GM12878 (cell line): ENCODE measurements around the gene TIFAB.

Experiments
- CBFB ChIP-seq: IDR thresholded peaks from 2 replicates; pipeline ENCODE4 v1.6.1; 2016; ENCODE audit warnings: antibody characterized with exemption, low read depth
- CTCF ChIP-seq, 3 experiments: IDR thresholded peaks in 2 of 3; conservative IDR thresholded peaks in 1 of 3; 2 replicates each; pipeline ENCODE4 v1.5.1; 2011; ENCODE audit warnings: low read depth in 3 of 3, low read length in 3 of 3, mild to moderate bottlenecking in 3 of 3, control low read depth in 2 of 3, moderate library complexity in 2 of 3, inconsistent platforms in 1 of 3, mixed read lengths in 1 of 3; ENCODE audit not compliant: control insufficient read depth in 2 of 3, insufficient read depth in 1 of 3; ENCODE audit errors: extremely low read depth in 1 of 3
- ELK1 ChIP-seq: IDR thresholded peaks from 2 replicates; pipeline ENCODE4 v1.6.1; 2012; ENCODE audit warnings: low read depth, low read length, improper control_type of control experiment
- EP300 ChIP-seq, 2 experiments: fragments of 150-350 bp in 1 of 2; IDR thresholded peaks; 2 replicates each; pipeline ENCODE4 v1.6.1; 2011 to 2012; ENCODE audit warnings: low read depth in 2 of 2, low read length in 2 of 2, borderline replicate concordance in 1 of 2, improper control_type of control experiment in 1 of 2, inconsistent platforms in 1 of 2; ENCODE audit not compliant: control insufficient read depth in 1 of 2
- ETV6 ChIP-seq, 2 experiments: fragments of 450-650 bp in 1 of 2; IDR thresholded peaks in 1 of 2; conservative IDR thresholded peaks in 1 of 2; 2 replicates each; pipeline ENCODE4 v1.6.1; 2014; ENCODE audit warnings: antibody characterized with exemption in 1 of 2, borderline replicate concordance in 1 of 2, low read depth in 1 of 2, mild to moderate bottlenecking in 1 of 2, moderate library complexity in 1 of 2
- MYC ChIP-seq: IDR thresholded peaks from 2 replicates; pipeline ENCODE4 v1.6.1; 2011; ENCODE audit warnings: mild to moderate bottlenecking, low read length, moderate library complexity, inconsistent platforms; ENCODE audit not compliant: insufficient read depth, insufficient replicate concordance, insufficient read length, severe bottlenecking
- POLR2A ChIP-seq: IDR thresholded peaks from 2 replicates; pipeline ENCODE4 v1.6.1; 2011; ENCODE audit warnings: low read depth, mild to moderate bottlenecking, low read length
- POLR2AphosphoS5 ChIP-seq: IDR thresholded peaks from 2 replicates; pipeline ENCODE4 v1.6.1; 2011; ENCODE audit warnings: mild to moderate bottlenecking, low read length, inconsistent platforms
- ZBTB33 ChIP-seq: fragments of 450-650 bp; IDR thresholded peaks from 2 replicates; pipeline ENCODE4 v1.6.1; 2017; ENCODE audit warnings: mild to moderate bottlenecking
- ZBTB40 ChIP-seq: fragments of 450-650 bp; IDR thresholded peaks from 2 replicates; pipeline ENCODE4 v1.6.1; 2016; ENCODE audit warnings: mild to moderate bottlenecking, moderate library complexity, borderline replicate concordance
- ZNF384 ChIP-seq: IDR thresholded peaks from 2 replicates; pipeline ENCODE4 v1.6.1; 2012; ENCODE audit warnings: low read depth, mild to moderate bottlenecking, low read length, improper control_type of control experiment, borderline replicate concordance

GRCh38 chr5:135481387-135481786 lies 29.2 kb upstream of the TIFAB start:
- TF ChIP-seq CTCF (IDR thresholded peaks at IDR 0.05 in 2 of 3, conservative IDR thresholded peaks at IDR 0.05 in 1 of 3; ENCODE audit: control insufficient read depth in 2 of 3, extremely low read depth in 1 of 3, insufficient read depth in 1 of 3, low read depth in 3 of 3, low read length in 3 of 3) (no peak), CBFB (no peak), ZBTB33 (no peak), POLR2A (no peak), ZBTB40 (no peak), POLR2AphosphoS5 (no peak), MYC (no peak), ZNF384 (no peak), ETV6 (conservative IDR thresholded peaks at IDR 0.05 in 1 of 2, IDR thresholded peaks at IDR 0.05 in 1 of 2; ENCODE audit: borderline replicate concordance in 1 of 2, low read depth in 1 of 2) (no peak), EP300 (IDR thresholded peaks at IDR 0.05; ENCODE audit: borderline replicate concordance in 1 of 2, control insufficient read depth in 1 of 2, low read depth in 2 of 2, low read length in 2 of 2) (no peak), ELK1 (no peak)
